HG02970 (cell line): ENCODE results near the gene MSS51.

Source experiments
- ATAC-seq: cut with Tn5 transposase; IDR thresholded peaks from one replicate; pipeline ENCODE4 v1.9.1; 2021; ENCODE audit warnings: mild to moderate bottlenecking, moderate library complexity, moderate number of reproducible peaks; ENCODE audit not compliant: unreplicated experiment, low FRiP score

MSS51 gene

GRCh38 chr10:73433538-73433867, at the start of gene MSS51:
Gene MSS51 (minus strand): TSS chr10:73433561. CDS start chr10:73428284, 5,277 bp downstream.
- ATAC-seq = no peak

GRCh38 chr10:73480158-73480557, 46.8 kb upstream of the MSS51 start:
- no peak for ATAC-seq

- ATAC-seq = no peak
Observed at GRCh38 chr10:73478636-73479035, 45.3 kb upstream of the MSS51 start.

GRCh38 chr10:73471226-73471625, 37.9 kb upstream of the MSS51 start:
- ATAC-seq = no peak

- ATAC-seq = no peak
Observed at GRCh38 chr10:73469579-73469978, 36.2 kb upstream of the MSS51 start.

GRCh38 chr10:73467206-73467605, 33.8 kb upstream of the MSS51 start:
- ATAC-seq = no peak

GRCh38 chr10:73465978-73466726, 32.8 kb upstream of the MSS51 start:
- ATAC-seq = no peak

GRCh38 chr10:73460897-73461296, 27.5 kb upstream of the MSS51 start:
- no peak for ATAC-seq

- ATAC-seq = no peak
Observed at GRCh38 chr10:73459683-73460314, 26.4 kb upstream of the MSS51 start.

GRCh38 chr10:73456187-73456890, 23.0 kb upstream of the MSS51 start:
- ATAC-seq = no peak

- no peak for ATAC-seq
Observed at GRCh38 chr10:73449113-73449512, 15.8 kb upstream of the MSS51 start.

- ATAC-seq = no peak
Observed at GRCh38 chr10:73448384-73448783, 15.0 kb upstream of the MSS51 start.

- ATAC-seq = no peak
Observed at GRCh38 chr10:73446926-73447325, 13.6 kb upstream of the MSS51 start.

GRCh38 chr10:73444457-73444856, 11.1 kb upstream of the MSS51 start:
- ATAC-seq = no peak

- no peak for ATAC-seq
Observed at GRCh38 chr10:73439605-73440312, 6.4 kb upstream of the MSS51 start.

GRCh38 chr10:73439055-73439454, 5.7 kb upstream of the MSS51 start:
- ATAC-seq = no peak

- ATAC-seq = no peak
Observed at GRCh38 chr10:73432646-73433537, 469 bp downstream of the MSS51 start.

GRCh38 chr10:73426318-73426717, 7.0 kb downstream of the MSS51 start:
- no peak for ATAC-seq

GRCh38 chr10:73424478-73424877, 8.9 kb downstream of the MSS51 start:
- no peak for ATAC-seq

- no peak for ATAC-seq
Observed at GRCh38 chr10:73423309-73423708, 10.1 kb downstream of the MSS51 start.
